H1 (cell line): ENCODE measurements around the gene SLC12A5. TPM values are rescaled to one million over a fixed set of nuclear protein-coding genes. Genes with fewer than 3 reads are reported as not detected.

Source experiments
- POLR2A ChIP-seq, 2 experiments: IDR thresholded peaks; 1 replicate in 1 of 2; 2 replicates in 1 of 2; pipeline ENCODE4 v1.6.1; 2011; ENCODE audit warnings: low read depth in 2 of 2, low read length in 2 of 2, mild to moderate bottlenecking in 2 of 2; ENCODE audit errors: control extremely low read depth in 1 of 2
- RXRA ChIP-seq: IDR thresholded peaks from 2 replicates; pipeline ENCODE4 v1.6.1; 2011; ENCODE audit warnings: low read depth, mild to moderate bottlenecking, low read length, moderate library complexity; ENCODE audit not compliant: insufficient read depth
- SIRT6 ChIP-seq: IDR thresholded peaks from one replicate; pipeline ENCODE4 v1.7.1; 2012; ENCODE audit warnings: low read length, inconsistent platforms
- polyA plus RNA-seq, 7 experiments: library from polyadenylated mRNA; depleted of rRNA in 3 of 7; stranded (reverse) in 5 of 7; unstranded in 2 of 7; fragments of >200 nt in 5 of 7; fragments of 200-250 nt in 2 of 7; gene quantifications; 1 replicate in 5 of 7; 2 replicates in 1 of 7; 4 replicates in 1 of 7; pipeline versions ENCODE4 v1.2.1 to v1.2.3, GENCODE V29; 2011 to 2013; ENCODE audit warnings: missing spikeins in 2 of 7, mixed read lengths in 2 of 7
- total RNA-seq: library from RNA; stranded (reverse); fragmentation: NEBNext Ultra II Directional; extraction: Animal tissue kit (Norgen Biotek cat#: 25700); gene quantifications from 2 replicates; pipeline ENCODE4 v1.2.1, GENCODE V29; 2021

The SLC12A5 gene
- total and polyA plus RNA-seq, 2 of the 8 experiments (the other 6 are each of a cell fraction or from before 2014, with no cell fraction given), result 1.9 to 7.3 TPM

DNA sequence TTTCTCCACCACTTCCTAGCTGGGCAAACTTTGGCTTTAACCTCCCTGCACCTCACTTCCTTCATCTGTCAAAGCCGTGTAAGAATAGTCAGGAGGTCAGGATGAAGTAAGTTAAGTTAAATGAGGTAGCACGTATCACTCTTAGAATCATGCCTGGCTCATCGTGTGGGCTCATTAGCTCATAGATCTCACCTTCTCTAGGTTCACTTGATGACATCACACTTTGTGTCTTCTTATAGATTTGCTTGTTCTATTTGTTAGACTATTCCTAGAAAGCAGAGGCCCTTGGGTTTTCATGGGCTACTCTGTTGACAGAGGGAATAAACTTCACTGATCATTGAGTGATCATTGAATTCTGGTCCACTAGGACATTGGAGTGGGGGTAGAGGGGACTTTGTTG, 72.9 kb downstream of the SLC12A5 start (continued):
- TF ChIP-seq RXRA (no peak), SIRT6 (no peak), POLR2A (IDR thresholded peaks at IDR 0.05; ENCODE audit: control extremely low read depth in 1 of 2, low read depth in 2 of 2, low read length in 2 of 2) (no peak)
